Loucy (cell line): ENCODE data around the gene STK32C.

Experiments used
- H2AFZ ChIP-seq: fragments of 200-600 bp; sonication (generic); 2 replicates; pipeline ENCODE4 v1.6.0; 2016; ENCODE audit warnings: antibody characterized with exemption, mild to moderate bottlenecking, low read length, moderate library complexity
- H3F3A ChIP-seq: fragments of 200-600 bp; 2 replicates; pipeline ENCODE4 v1.6.0; 2016; ENCODE audit warnings: antibody characterized with exemption, low read depth, mild to moderate bottlenecking
- H3K27me3 ChIP-seq: fragments of 200-600 bp; sonication (generic); 2 replicates; pipeline ENCODE4 v1.6.1; 2014; ENCODE audit warnings: low read length, mild to moderate bottlenecking; ENCODE audit not compliant: insufficient read depth, poor library complexity, severe bottlenecking
- H3K36me3 ChIP-seq: fragments of 200-600 bp; sonication (generic); 2 replicates; pipeline ENCODE4 v1.6.1; 2016; ENCODE audit warnings: low read length; ENCODE audit not compliant: insufficient read depth
- H3K4me1 ChIP-seq: fragments of 200-600 bp; sonication (generic); 2 replicates; pipeline ENCODE4 v1.5.1; 2014; ENCODE audit warnings: low read length, mild to moderate bottlenecking; ENCODE audit not compliant: insufficient read depth, poor library complexity, severe bottlenecking
- H3K4me2 ChIP-seq: fragments of 200-600 bp; sonication (generic); 2 replicates; pipeline ENCODE4 v1.6.0; 2014; ENCODE audit warnings: antibody characterized with exemption, low read length, low read depth, mild to moderate bottlenecking; ENCODE audit not compliant: poor library complexity, severe bottlenecking
- H3K4me3 ChIP-seq: fragments of 200-600 bp; sonication (generic); 2 replicates; pipeline ENCODE4 v1.5.1; 2014; ENCODE audit warnings: low read length, mild to moderate bottlenecking, mixed read lengths; ENCODE audit not compliant: poor library complexity, severe bottlenecking
- H3K79me2 ChIP-seq: fragments of 200-600 bp; sonication (generic); 2 replicates; pipeline ENCODE4 v1.6.1; 2014; ENCODE audit warnings: low read length; ENCODE audit not compliant: insufficient read depth
- H3K9ac ChIP-seq: fragments of 200-600 bp; sonication (generic); 2 replicates; pipeline ENCODE4 v1.6.0; 2014; ENCODE audit warnings: mild to moderate bottlenecking, low read depth, low read length, moderate library complexity; ENCODE audit not compliant: poor library complexity, severe bottlenecking
- H3K9me2 ChIP-seq: fragments of 200-600 bp; sonication (generic); replicated peaks from 2 replicates; pipeline ENCODE4 v1.6.1; 2016; ENCODE audit warnings: low read depth, low read length, mixed read lengths
- H3K9me3 ChIP-seq: fragments of 200-600 bp; sonication (generic); 2 replicates; pipeline ENCODE4 v1.6.1; 2014; ENCODE audit warnings: mild to moderate bottlenecking, antibody characterized with exemption, low read length, low read depth; ENCODE audit not compliant: insufficient read depth
- H4K20me1 ChIP-seq: fragments of 200-600 bp; sonication (generic); 2 replicates; pipeline ENCODE4 v1.6.0; 2014; ENCODE audit warnings: antibody characterized with exemption, low read length, mild to moderate bottlenecking; ENCODE audit not compliant: insufficient read depth, poor library complexity, severe bottlenecking
- CTCF ChIP-seq: fragments of 200-600 bp; sonication (generic); conservative IDR thresholded peaks from 2 replicates; pipeline ENCODE4 v1.5.1; 2014; ENCODE audit warnings: mild to moderate bottlenecking, antibody characterized with exemption, low read length
- EZH2phosphoT487 ChIP-seq: fragments of 200-600 bp; IDR thresholded peaks from 2 replicates; pipeline ENCODE4 v1.6.1; 2018; ENCODE audit warnings: antibody characterized with exemption, mild to moderate bottlenecking, moderate library complexity, borderline replicate concordance

The STK32C gene

GRCh38 chr10:132344386-132344785 is 36.6 kb upstream of the STK32C start:
- Histone ChIP-seq H3K9me3 (no peaks in the 10 kb centered on the region), H3K9me2 (no peaks in the 10 kb centered on the region), H4K20me1 (no peaks in the 10 kb centered on the region), H2AFZ (no peak overlapping the region), H3K9ac (no peak overlapping the region), H3K4me1 (no peaks in the 10 kb centered on the region), H3K79me2 (no peaks in the 10 kb centered on the region), H3K4me2 (no peak overlapping the region), H3K27me3 (no peaks in the 10 kb centered on the region), H3K4me3 (no peak overlapping the region), H3K36me3 (no peaks in the 10 kb centered on the region), H3F3A (no peaks in the 10 kb centered on the region)
- no peak for TF ChIP-seq EZH2phosphoT487
- no peak for TF ChIP-seq CTCF

- Histone ChIP-seq H2AFZ (no peak overlapping the region), H4K20me1 (no peaks in the 10 kb centered on the region), H3K79me2 (peaks cover 6% of the 10 kb centered on the region; the same call in 1 of the 2 replicates), H3K4me3 (no peak overlapping the region), H3K4me1 (peaks cover 2% of the 10 kb centered on the region), H3K9ac (no peak overlapping the region), H3K9me3 (no peaks in the 10 kb centered on the region), H3F3A (no peaks in the 10 kb centered on the region), H3K27me3 (no peaks in the 10 kb centered on the region), H3K36me3 (no peaks in the 10 kb centered on the region), H3K4me2 (no peak overlapping the region), H3K9me2 (no peaks in the 10 kb centered on the region)
- TF ChIP-seq EZH2phosphoT487 (no peak), CTCF (no peak)
Observed at GRCh38 chr10:132342553-132342952, 34.8 kb upstream of the STK32C start.

GRCh38 chr10:132341781-132342180 is 34.0 kb upstream of the STK32C start:
- H3K4me2 ChIP-seq = no peak overlapping the region
- TF ChIP-seq CTCF = no peak
- no peak for TF ChIP-seq EZH2phosphoT487
- H3K79me2 ChIP-seq = peaks cover 14% of the 10 kb centered on the region; the same call in 1 of the 2 replicates
- no peak overlapping the region for H3K4me3 ChIP-seq
- H3K9ac ChIP-seq = no peak overlapping the region
- no peak overlapping the region for H2AFZ ChIP-seq
- H3K27me3 ChIP-seq = no peaks in the 10 kb centered on the region
- peaks cover 10% of the 10 kb centered on the region for H3K4me1 ChIP-seq
- H3K9me3 ChIP-seq = no peaks in the 10 kb centered on the region
- no peaks in the 10 kb centered on the region for H3K36me3 ChIP-seq
- H3F3A ChIP-seq = no peaks in the 10 kb centered on the region
- H3K9me2 ChIP-seq = no peaks in the 10 kb centered on the region
- H4K20me1 ChIP-seq = no peaks in the 10 kb centered on the region
